GM18907 (cell line): ENCODE data around the gene USP8.
"Not testable (repeated sequence)": the region's sequence is repeated elsewhere in the genome, so short reads cannot be mapped to it uniquely, and the experiment has no call there.

Experiments
- ATAC-seq: cut with Tn5 transposase; IDR thresholded peaks from one replicate; pipeline ENCODE4 v1.9.1; 2021; ENCODE audit warnings: mild to moderate bottlenecking, moderate library complexity; ENCODE audit not compliant: unreplicated experiment

USP8 gene

GRCh38 chr15:50438251-50438650 is 14.0 kb downstream of the USP8 start:
- no peak for ATAC-seq

DNA sequence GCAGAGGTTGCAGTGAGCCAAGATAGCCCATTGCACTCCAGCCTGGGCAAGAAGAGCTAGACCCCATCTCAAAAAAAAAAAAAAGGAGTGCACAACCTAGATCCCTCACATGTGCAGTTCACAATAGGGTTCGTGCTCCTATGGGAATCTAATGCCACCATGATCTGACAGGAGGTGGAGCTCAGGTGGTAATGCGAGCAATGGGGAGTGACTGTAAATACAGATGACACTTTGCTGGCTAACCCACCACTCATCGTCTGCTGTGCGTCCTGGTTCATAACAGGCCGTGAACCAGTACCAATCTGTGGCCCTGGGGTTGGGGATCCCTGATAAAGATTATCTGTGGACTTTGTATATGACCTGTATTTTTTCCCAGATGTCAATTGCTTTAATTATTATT is 16.7 kb downstream of the USP8 start:
- no peak for ATAC-seq

- ATAC-seq = no peak
Observed at GRCh38 chr15:50452927-50453326, 28.7 kb downstream of the USP8 start.

- ATAC-seq = no peak
Observed at GRCh38 chr15:50458348-50459112, 34.3 kb downstream of the USP8 start.

DNA sequence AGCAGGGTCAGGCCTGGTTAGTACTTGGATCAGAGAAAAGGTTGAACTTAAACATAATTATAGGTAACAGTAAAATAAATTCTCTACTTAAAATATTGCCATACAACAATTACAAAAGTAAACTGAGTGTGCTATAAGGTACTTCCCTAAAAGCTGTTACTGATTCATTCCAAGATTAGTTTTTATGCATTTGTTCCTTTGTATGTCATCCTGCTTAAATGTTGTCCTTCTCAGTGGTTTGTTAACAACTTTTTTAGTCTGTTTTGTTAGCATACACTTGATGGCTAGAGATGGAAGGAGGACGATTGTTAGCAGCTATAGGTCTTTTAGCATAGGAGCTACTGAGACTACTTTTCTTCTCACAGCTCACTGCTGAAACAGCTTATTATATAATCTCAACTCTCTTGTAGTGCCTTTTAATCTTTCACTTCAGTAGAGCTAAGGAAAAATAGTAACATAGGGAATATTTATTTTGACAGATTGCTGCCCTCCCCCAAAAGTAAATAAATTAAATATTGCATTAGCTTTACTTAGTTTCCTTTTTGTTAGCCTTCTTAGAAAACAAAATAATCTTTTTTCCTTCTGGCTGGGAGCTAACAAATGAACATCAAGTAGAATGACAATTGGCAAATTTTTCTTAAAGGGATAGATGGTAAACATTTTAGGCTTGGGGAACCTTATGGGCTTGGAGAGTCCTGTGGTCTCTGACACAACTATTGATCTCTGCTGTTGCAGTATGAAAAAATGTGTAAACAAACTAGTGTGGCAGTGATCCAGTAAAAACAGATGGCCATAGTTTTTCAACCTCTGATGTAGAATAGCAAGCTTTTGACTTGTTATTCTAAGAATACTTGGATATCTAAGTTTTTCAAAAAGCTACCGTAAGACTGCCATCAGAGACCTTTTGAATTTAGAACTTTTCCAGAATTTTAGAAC is 39.5 kb downstream of the USP8 start:
- no peak for ATAC-seq

DNA sequence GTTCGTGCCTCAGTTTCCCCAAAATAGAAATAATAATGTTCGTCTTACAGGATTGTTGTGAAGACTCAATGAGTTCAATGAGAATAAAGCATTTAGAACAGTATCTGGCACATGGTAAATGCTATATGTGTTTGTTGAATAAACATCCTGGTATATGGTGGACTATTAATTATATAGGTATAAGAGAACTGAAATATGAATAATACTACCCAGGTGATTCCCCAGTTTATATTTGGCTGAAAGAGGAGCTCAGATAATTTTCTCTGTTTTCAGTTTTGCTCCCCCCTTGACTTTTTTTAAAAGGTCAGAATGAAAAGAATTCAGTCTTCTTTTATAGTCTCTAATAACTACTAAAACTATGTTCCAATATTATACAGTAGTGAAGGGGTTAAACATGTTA is 46.9 kb downstream of the USP8 start:
- no peak for ATAC-seq

- no peak for ATAC-seq
Observed at GRCh38 chr15:50476143-50476542, 51.9 kb downstream of the USP8 start.

GRCh38 chr15:50484781-50485180 is 60.6 kb downstream of the USP8 start:
- ATAC-seq = peak; percentile 59

- no peak for ATAC-seq
Observed at GRCh38 chr15:50485389-50485788, 61.2 kb downstream of the USP8 start.

- ATAC-seq = no peak
Observed at GRCh38 chr15:50487287-50487686, 63.1 kb downstream of the USP8 start.

- ATAC-seq = no peak
Observed at GRCh38 chr15:50493625-50494024, 69.4 kb downstream of the USP8 start.

- not testable (repeated sequence) for ATAC-seq
Observed at GRCh38 chr15:50494547-50494946, 70.3 kb downstream of the USP8 start.

DNA sequence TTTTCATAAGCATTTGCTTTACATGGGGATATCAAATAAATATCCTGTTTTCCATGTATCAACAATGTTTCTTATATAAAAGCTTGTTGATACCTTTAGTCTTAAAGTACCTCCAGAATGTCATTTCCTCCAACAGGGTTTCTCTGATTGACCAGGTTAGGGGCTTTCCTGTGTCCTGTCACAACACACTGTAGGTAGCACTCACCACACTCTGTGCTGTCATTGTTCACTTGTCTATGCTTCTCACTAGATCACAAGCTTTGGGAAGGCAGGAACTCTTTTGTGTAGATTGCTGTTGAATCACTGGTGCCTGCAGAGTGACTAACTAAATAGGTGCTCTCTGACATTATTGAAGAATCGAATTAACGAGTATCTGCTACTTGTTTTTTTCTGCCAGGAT is 72.5 kb downstream of the USP8 start:
- no peak for ATAC-seq

GRCh38 chr15:50500352-50500751 is 76.1 kb downstream of the USP8 start:
- ATAC-seq = no peak

- ATAC-seq = no peak
Observed at GRCh38 chr15:50501815-50502214, 77.6 kb downstream of the USP8 start.

GRCh38 chr15:50503144-50503543 is 78.9 kb downstream of the USP8 start:
- no peak for ATAC-seq

DNA sequence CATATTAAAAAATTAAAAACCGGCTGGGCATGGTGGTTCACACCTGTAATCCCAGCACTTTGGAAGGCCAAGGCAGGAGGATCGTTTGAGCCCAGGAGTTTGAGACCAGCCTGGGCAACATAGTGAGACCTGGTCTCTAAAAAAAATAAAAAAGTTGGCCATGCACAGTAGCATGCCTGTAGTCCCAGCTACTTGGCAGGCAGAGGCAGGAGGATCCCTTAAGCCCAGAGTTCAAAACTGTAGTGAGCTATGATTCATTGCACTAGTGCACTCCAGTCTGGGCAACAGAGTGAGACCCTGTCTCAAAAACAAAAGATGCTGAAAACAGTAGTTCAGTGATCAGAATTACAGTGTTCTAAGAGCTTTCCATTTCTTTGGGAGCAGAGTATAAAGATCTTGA is 81.5 kb downstream of the USP8 start:
- ATAC-seq = not testable (repeated sequence)

DNA sequence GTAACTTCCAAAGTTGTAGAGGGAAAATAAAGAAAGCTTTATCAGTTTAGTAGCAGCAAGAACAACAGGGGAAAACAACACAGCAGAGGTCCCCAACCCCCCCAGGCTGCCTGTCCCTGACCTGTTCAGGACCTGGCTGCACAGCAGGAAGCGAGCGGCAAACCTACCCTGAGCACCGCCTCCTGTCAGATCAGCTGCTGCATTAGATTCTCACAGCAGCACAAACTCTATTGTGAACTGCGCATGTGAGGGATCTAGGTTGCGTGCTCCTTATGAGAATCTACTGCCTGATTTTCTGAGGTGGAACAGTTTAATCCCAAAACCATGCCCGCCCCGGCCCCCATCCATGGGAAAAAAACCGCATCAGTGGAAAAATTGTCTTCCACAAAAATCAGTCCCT is 81.9 kb downstream of the USP8 start:
- ATAC-seq = no peak

DNA sequence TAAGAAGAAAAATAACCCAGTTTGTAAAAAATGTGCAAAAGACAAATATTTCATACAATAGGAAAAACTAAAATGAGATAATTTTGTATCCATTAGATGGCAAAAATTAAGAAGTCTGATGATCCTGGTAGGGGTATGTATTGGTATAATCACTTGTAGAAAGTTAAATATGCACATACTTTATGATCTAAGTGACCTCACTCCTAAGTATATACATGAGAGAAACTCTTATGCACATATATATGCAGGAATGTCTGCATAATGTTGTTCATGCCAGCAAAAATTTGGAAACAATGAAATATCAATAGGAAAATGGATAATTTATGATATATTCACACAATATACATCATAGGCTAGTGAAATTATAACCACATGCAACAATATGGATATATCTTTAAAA is 88.8 kb downstream of the USP8 start:
- no peak for ATAC-seq

DNA sequence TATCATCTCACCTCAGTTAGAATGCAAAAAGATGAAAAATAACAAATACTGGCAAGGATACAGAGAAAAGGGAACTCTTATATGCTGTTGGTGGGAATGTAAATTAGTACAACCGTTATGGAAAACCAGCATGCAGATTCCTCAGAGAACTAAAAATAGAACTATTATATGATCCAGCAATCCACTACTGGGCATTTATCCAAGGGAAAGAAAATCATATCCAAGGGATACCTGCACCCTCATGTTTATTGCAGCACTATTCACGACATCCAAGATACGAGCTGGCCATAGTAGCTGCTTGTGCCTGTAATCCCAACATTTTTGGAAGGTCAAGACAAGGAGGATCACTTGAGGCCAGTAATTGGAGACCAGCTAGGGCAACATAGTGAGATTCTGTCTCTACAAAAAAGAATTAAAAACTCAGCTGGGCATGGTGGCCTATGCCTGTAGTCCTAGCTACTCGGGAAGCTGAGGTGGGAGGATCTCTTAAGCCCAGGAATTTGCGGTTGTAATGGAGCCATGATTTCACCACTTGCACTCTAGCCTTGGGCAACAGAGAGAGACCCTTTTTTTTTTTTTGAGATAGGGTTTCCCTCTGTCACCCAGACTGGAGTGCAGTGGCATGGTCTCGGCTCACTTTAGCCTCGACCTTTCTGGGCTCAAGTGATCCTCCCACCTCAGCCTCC is 95.7 kb downstream of the USP8 start:
- ATAC-seq = no peak

DNA sequence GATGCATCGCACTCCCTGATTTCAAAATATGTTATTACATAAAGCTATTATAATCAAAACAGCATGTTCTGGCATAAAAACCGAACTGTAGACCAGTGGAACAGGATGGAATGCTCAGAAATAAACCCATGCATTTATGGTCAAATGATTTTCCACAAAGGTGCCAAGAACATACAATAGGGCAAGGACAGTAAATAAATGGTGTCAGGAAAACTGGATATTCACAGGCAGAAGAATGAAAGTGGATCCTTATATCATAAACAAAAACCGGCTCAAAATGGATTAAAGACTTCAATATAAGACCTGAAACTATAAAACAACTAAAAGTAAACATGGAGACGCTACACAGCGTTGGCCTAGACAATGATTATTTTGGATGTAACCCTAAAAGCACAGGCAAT is 99.6 kb downstream of the USP8 start:
- ATAC-seq = no peak
